ENCODE data around the gene DMBX1. TPM values are rescaled to one million over a fixed set of nuclear protein-coding genes. Genes with fewer than 3 reads are reported as not detected.

Gene DMBX1
- total RNA-seq, 1 donor from 2014 or later, result not detected

DNA sequence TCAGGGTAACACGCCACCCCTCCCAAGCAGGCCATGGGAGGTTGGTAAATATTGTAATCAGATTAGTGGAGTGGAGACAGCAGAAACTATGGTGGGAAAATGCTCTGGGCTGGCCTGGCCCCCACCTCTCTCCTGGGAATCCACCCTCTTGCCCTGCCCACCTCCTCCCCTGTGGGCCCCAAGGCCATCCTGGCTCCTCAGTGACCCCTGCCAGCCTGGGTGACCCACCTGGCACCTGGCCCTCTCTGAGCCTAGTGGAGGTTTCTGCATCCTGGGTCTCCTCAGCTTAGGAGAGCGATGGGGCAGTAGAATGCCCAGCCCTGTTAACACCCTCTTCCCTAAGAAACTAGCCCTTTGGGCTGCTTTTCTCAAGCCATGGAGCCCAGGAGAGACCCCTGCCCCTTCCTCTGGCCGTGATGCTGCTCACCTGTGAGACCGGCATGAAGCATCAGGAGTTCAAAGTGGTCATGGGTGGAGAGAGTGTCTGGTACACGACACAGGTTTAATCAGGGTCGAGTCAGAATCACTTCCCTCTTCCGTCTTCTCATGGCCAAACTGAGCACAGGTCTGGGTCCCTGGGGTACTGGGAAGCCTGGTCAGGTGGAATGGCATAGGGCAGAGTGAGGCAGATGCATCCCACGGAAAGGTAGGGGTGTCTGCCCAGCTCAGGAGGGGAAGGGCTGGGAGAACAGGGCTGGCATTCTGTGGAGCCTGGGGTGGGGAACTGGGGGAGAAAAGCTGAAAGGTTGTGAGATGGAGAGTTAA lies 10.7 kb upstream of the DMBX1 start:
- DNase-seq, result no peak
- ATAC-seq (ENCODE audit: poor library complexity), result no peak
- intact Hi-C loops (cut with DNase I), result no loop called here

DNA sequence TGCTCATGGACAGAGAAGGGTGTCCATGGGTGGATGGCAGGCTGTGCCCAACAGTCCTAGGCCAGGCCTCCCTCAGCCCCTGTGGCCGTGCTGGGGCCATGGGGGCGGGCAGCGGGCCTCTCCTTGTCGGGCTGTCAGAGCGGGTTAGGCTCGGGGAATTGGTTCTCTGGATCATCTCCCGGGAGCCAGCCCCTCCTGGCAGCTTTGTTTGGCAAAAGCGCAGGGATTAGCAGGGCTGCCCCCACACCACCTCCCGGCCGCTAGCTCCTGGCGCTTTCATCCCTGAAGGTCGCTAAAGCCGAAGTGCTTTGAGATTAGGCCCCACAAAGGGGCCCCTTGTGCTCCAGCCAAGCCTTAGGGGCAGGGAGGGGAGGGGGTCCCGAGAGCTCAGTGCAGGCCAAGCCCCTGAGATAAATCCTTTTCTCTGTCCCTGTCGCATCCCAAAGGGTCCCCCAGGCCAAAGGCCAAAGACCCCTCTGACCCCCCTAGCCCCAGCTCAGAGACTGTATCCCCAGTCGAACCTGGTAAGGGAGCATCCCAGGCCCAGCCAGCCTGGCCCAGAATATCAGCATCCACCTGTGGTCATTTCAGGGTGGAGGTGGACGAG lies 9.8 kb upstream of the DMBX1 start:
- no peak for DNase-seq
- no peak for ATAC-seq (ENCODE audit: poor library complexity)
- intact Hi-C loops (cut with DNase I), result no loop called here

DNA sequence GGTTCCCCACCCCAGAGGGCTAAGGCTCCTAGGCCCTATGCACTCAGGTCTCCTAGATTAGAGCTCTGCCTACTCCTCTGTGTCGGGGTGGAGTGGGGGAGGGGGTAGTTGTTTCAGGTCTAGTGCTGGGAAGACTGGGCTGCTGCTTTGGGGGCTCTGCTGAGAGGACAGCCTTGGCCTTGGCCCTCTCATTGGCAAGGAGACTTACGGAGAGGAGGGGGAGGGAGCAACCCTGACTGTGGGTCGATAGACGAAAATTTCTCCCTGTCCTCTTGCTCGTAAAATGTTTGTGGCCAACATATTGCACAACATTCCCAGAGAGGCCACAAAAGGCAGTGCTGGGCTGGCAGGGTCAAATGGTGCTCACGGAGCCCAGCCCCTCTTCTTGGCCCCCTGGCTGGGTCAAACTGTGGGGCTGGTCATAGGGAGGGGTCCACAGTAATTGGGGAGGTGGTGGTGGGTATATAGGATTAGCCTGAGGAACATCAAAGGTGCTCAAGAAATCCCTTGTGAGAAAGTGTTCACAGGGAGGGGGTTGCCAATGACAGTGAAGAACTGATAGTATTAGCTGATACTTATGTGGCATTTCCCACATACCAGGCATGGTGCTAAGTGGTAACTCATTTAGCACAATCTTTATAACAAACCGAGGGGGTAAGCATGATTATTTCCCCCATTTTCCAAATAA lies 8.5 kb upstream of the DMBX1 start:
- intact Hi-C loops (cut with DNase I), result no loop called here
- ATAC-seq (ENCODE audit: poor library complexity), result no peak
- no peak for DNase-seq

DNA sequence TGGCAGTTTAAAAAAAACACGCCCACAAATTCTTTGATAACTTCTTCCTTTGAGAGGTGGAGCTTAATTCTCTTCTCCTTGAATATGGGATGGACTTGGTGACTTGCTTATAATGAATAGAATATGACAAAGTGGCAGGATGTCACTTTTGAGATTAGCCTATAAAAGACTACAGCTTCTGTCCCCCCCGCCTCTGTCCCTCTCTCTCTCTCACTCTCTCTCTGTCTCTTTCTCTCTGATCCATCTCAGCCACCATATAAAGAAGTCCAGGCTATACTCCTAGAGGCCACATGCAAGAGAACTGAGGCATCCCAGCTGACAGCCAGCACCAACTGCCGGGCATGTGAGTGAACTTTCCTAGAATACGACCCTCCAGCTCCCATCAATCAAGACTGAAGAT lies 7.7 kb upstream of the DMBX1 start:
- DNase-seq (no peak), ATAC-seq (ENCODE audit: poor library complexity) (no peak)
- intact Hi-C loops (cut with DNase I), result no loop called here

DNA sequence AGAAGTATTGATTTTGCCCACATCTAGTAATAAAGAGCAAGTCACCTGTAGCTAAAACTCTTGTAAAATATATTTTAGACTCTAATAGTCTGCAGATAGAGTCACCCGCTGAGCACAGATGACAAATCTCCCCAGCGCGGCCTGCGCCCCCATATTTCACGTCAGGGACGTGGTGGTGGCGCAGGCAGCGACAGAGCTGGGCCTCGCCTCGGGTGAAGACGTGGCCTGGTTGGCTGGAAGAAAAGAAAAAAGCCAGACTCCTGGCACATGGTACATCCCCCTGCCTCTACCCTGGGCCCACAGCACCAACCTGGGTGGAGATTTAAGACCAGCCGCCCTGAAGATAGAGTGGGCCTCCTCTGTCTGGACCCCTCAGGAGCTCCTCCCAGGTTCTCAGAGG lies 6.0 kb upstream of the DMBX1 start:
- intact Hi-C loops (cut with DNase I), result no loop called here
- no peak for DNase-seq
- ATAC-seq (ENCODE audit: poor library complexity), result no peak

DNA sequence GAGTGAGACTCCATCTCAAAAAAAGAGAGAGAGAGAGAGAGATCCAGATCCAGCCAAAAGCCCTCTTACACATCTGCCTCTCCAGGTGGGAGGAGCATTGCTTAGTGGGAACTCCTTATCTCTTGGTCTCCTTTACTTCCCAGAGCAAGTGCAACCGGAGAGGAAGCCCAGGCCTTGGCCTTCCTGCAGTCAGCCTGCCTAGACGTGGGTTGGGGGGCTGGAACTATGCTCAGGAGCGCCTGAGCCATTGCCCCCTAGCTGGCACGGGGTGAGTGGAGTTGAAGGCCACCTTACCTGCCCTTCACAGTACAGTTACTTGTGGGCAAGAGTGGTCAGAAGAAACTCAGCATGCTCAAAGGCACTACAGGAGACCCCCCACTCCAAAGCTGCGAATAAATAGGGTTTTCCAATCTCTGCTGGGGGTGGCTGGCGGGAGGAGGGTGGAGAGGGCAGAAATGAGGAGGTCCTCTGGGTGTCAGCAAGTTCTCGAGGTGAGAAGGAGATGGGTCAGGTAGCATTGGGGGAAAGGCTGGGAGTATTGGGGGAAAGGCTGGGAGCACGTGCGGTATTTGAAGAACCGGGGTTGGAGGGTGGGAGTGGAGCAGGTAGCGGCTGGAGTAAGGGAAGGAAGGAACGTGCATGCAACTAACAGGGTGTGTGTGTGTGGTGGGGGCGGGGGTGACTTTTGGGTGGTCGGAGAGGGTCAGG lies 4.7 kb upstream of the DMBX1 start:
- intact Hi-C loops (cut with DNase I), result no loop called here
- ATAC-seq (ENCODE audit: poor library complexity) (no peak), DNase-seq (no peak)

DNA sequence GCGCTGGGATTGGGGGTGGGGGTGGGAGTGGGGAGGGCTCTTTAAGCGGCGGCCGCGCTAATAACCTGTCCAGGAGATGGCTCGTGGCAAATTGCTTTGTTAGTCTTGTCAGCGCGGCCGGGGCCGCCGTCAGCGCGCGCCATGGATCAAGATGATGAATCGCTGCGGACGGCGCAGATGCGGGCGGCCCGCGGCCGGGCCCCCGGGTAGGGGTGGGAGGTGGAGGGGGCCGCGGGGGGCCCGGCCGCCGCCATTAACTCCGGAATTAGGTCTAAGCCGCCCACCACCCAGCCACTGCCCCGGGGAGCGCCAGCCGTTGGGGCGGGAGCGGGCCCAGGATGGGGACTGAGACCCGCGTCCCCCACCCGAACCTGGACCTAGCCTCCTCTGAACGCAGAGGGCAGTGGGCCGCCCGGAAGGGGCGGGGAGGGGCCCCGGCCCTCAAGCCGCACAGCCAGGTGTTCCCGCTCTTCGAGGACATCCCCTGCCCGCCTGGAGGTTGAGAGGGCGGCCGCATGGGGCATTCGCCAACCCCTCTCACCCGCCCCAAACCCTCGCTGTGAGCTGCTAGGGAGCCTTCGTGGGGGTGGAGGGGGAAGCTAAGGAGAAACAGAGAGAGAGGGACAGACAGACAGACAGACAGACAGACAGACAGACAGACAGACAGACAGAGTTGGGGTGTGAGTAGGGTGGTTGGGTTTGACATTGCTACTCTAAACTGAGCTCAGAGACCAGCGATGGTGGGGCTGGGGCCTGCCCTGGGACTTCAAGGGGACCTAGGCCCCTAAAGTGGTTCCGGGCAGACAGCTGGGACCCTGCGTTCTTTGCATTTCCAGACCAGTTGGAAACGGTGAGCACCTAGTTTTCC lies 3.8 kb upstream of the DMBX1 start:
- intact Hi-C loops (cut with DNase I), result no loop called here
- no peak for DNase-seq
- ATAC-seq (ENCODE audit: poor library complexity), result no peak

DNA sequence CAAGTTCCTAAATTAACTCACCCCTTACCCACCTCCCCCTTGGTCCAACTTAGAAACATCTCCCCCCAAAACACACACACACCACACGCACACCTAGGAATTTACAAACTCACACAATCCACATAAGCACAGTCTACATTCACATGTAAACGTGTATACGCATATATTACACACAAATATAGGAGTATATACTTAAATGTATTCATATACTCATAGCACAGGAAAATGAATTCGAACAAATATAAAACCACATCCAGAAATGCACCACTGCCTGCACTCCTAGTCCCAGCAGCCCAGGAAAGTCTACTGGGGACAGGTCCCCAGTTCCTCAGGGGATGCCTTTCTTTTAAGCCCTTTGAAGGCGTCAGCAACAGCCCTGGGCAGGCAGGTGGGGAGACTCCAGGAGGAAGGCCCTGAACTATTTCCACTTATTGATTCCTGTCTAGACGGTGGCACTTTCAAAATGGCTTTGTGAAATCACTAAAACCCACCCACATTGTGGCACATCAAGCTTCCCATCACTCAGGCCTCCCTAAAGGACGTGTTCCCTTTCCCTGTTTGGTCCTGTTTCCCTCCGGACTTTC lies 3.1 kb upstream of the DMBX1 start:
- intact Hi-C loops (cut with DNase I), result no loop called here
- DNase-seq, result no peak
- ATAC-seq (ENCODE audit: poor library complexity), result no peak

DNA sequence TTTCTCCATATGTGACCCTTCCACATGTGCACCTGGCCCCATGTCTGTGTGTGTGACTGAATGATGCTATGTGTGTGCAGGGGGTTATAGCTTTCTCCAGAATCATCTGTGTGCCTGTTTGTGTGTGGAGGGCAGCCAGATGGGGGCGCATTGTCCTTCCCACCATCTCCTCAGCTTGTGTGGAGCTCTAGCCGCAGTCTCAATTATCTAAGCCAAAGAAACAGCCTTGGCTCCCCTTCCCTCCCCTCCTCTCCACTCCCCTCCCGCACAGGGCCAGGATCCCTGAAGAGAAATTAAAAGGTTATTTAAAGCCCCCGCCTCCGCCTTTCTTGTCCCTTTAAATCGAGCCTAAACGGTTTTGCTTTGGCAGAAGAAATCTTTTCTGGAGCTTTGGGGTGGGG lies 1.8 kb upstream of the DMBX1 start:
- intact Hi-C loops (cut with DNase I), result no loop called here
- DNase-seq (no peak), ATAC-seq (ENCODE audit: poor library complexity) (no peak)

DNA sequence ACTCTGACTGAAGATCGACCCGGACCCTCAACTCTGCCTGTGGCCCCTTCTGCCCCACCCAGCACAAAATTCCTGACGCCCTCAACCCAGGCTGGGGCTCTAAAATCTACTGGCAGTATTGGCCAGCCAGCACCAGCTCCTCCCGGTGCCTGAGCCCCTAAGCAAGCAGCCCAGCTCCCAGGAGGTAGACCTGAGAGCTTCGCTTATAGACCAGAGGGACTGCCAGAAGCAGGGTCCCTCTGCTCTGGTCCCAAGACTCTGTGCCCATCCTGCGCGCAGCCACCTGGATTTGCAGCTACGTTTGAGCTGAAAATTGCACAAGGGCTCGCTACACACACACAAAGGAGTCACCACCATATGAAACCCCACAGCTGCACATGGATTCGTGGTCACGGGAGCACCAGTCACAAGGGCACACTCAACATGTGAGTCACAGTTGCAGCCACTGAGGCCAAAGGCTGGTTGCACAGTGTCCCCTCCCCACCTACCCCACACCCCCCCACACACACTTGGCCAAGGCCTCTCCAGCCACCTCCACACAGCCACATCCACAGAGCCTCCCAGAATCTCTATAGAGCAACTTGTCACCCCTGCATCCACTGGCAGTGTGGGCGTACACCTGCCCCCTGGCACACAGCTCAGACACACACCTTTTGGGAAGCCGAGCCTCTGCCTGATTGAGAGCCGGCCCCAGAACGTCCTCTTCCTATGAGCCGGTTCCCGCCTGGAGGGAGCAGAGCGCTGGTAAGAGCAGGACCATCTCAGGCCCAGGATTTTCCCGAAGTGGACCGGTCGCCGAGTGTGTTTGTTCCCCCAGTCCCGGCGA lies 1.1 kb upstream of the DMBX1 start:
- ATAC-seq (ENCODE audit: poor library complexity) (no peak), DNase-seq (peak; percentile 27)
- intact Hi-C loops (cut with DNase I), result no loop called here

DNA sequence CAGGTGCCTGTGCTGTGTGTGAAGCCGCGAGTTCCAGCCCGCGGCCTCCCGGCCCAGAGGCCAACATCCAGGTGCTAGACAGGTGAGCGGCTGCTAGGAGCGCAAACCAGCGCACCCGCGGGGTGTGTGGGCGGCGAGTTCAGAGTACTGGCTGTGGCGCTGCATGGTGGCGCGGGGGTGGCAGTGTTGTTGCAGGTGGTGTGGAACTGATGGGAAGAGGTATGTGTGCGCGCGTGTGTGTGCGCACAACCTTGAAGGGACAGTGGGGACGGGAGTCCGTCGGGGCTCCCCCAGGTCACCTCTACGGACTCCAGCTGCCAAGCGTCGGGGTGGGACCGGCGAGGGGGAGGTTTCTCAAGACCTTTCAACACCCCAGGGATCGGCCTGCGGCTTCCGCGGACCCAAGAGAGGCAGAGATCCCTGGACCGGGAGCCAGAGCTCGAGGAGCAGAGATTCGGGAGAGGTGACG lies 433 bp upstream of the DMBX1 start:
- ATAC-seq (ENCODE audit: poor library complexity) (no peak), DNase-seq (no peak)
- intact Hi-C loops (cut with DNase I), result no loop called here

DNA sequence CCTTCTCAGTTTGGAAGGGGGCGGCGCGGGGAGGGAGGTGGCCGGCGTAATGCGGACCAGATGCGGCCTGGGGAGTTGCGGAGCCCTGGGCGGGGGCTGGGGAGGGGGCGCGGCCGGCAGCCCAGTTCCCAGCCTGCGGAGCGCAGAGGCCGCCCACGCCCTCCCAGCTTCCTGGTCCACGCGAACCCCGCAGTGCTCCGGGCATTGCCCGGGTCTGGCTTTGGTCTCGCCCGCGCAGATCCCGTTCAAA lies 695 bp downstream of the DMBX1 start:
- ATAC-seq (ENCODE audit: poor library complexity), result no peak
- no peak for DNase-seq

DNA sequence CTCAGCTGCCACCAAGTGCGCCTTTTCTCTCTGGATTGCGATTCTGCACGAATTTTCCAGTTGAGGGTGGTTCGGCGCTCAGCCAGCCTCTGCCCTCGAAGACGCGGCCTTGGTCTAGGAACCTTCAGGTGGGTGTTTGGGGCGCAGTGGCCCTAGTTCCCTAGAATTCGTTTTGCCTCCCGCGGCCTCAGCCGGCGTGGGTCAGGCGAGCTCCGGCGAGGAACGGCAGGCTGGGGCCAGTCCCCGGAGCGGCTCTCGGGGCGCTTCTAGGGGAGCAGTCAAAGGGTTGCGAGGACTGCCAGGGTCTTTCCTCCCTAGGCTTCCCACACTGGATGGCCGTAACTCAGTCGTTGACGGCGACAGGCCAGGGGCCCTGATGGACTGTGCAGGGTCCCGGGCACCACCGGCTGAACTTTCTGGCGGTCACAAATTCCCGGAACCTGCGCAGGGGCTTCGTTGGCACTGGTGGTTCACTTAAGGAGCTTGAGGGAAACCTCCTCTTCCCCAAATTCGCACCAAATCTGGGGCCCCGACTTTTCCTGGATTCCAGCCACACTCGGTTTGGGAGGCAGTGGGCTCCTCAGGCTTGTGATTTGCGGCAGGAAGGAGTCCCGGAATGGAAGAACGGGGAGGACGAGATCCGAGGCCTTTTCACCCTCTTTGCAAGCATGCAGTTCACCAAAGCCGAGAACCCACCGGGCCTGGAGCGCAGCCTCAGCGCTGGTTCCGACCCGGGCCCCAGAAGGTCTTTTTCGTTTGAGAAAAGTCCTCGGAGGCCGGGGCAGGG lies 1.2 kb downstream of the DMBX1 start:
- ATAC-seq (ENCODE audit: poor library complexity), result no peak
- intact Hi-C loops (cut with DNase I), result no loop called here
- DNase-seq, result no peak

More for the DNA sequence above, 695 bp downstream of the DMBX1 start:
- intact Hi-C loops (cut with DNase I), result no loop called here

DNA sequence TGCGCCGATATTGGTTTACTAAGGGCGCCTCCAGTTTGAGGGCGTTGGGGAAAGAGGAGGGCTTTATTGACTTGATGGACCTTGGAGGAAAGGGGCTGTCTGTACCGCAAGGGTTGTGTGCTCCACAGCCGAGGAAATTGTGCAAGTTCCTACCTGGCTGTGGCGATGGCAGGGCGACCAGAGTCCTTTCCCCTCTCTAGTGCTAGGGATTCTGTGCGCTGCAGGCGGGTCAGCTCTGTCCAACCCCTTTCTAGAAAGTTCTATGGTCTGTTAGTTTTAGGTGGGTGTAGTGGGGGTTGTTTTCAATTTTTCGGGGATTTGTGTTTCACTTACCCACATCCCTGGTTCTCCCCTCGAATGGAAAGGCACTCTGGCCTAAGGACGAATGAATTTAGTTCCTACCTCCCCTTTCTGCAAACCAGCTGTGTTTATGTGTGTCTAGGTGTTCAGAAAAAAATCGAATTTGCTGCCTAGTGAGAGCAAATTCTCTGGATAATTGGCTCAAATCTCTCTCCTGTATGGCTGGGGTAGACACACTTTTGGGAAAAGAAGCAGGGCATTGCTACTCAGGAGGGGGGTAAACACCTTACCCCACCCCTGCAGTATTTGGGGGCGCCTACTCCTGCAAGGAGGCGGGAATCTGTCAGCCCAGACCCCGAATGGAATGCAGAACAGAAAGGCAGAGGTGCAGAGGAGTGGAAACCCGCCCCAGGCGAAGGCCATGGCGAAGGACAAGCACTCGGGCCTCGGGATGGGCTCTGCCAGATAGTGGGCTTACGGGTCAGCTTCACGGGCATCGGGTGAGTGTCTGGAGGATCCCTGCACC lies 2.0 kb downstream of the DMBX1 start:
- DNase-seq (no peak), ATAC-seq (ENCODE audit: poor library complexity) (no peak)
- intact Hi-C loops (cut with DNase I), result no loop called here

DNA sequence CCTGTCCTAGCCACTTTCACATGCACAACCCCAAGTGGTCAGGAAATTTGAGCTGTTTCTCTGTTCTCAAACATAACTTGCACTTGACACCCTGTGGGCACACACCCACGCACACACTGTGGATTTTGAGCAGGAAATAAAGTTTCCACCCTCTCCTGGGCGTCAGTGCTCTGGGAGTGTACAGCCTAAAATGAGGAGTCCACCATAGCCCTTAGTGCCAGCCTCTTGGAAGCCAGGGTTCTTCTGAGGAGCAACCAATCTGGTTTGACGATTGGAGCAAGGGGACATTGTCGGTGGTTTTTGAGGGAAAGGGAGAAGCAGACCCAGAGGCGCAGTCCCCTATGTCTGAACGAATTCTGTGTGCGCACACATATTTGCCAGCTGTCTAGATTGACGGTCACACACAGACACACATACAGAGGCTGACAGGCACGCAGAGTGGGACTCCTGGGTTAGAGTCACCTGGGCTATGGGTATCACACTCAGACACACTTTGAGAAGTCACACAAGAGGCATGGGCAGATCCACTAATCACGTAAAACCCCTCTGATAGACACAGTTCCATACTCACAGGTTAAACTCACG lies 2.7 kb downstream of the DMBX1 start:
- DNase-seq (no peak), ATAC-seq (ENCODE audit: poor library complexity) (no peak)
- intact Hi-C loops (cut with DNase I), result no loop called here

DNA sequence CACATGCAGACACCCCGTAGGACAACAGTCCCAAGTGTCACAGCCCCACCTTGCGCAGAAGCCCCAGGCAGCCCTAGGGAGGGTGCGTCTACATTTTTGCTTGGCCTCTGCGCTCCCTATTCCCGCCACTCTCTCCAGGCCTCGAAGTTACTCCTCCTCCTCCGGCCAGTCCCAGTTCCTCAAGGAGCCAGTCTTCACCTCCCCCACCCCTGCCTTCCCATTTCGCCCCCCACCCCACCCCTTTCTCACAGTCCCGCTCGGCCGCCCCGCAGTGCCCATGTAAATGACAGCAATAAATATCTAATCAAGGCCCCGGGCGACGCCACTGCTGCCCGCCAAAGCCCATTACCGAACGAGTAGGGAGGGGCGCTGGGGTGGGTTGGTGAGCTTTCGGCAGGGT lies 3.2 kb downstream of the DMBX1 start:
- intact Hi-C loops (cut with DNase I), result no loop called here
- no peak for ATAC-seq (ENCODE audit: poor library complexity)
- DNase-seq, result no peak

All from Right ventricle myocardium superior (tissue), 1 donor.